Lung microvascular endothelial cell (primary cell): Measurements from ENCODE around the gene CHD9. TPM values are rescaled to one million over a fixed set of nuclear protein-coding genes. Genes with fewer than 3 reads are reported as not detected.
A peak's percentile ranks its signal among the peaks of the same experiment; 100 is the strongest.
"Not testable (repeated sequence)": the region's sequence is repeated elsewhere in the genome, so short reads cannot be mapped to it uniquely, and the experiment has no call there.

Experiments
- DNase-seq, 2 donors: peaks; one replicate each; pipeline versions ENCODE4 v3.0.0 to v3.0.0-alpha.2; 2010; ENCODE audit warnings: low read depth in 2 of 2
- total RNA-seq: library from RNA; depleted of rRNA; stranded (reverse); fragments of >200 nt; gene quantifications from 2 replicates; pipeline ENCODE4 v1.2.1, GENCODE V29; 2014

CHD9 gene
- total RNA-seq, 1 donor from 2014 or later, result 41.7 TPM

GRCh38 chr16:53261276-53261675, 206.5 kb downstream of the CHD9 start:
- no peak for DNase-seq

- DNase-seq, result no peak
Observed at GRCh38 chr16:53262645-53263044, 207.9 kb downstream of the CHD9 start.

GRCh38 chr16:53266156-53266555, 211.4 kb downstream of the CHD9 start:
- peak in 1 of 2 donors; percentile 3 for DNase-seq

- DNase-seq, result not testable (repeated sequence)
Observed at GRCh38 chr16:53278498-53278897, 223.7 kb downstream of the CHD9 start.

GRCh38 chr16:53281280-53281679, 226.5 kb downstream of the CHD9 start:
- DNase-seq, result no peak

GRCh38 chr16:53281859-53282258, 227.1 kb downstream of the CHD9 start:
- DNase-seq, result no peak

- no peak for DNase-seq
Observed at GRCh38 chr16:53282328-53282727, 227.5 kb downstream of the CHD9 start.

GRCh38 chr16:53282975-53283946, 228.5 kb downstream of the CHD9 start:
- peak; percentile 67 to 84 for DNase-seq

GRCh38 chr16:53285236-53285635, 230.4 kb downstream of the CHD9 start:
- no peak for DNase-seq

GRCh38 chr16:53290520-53290919, 235.7 kb downstream of the CHD9 start:
- no peak for DNase-seq

GRCh38 chr16:53291757-53292392, 237.1 kb downstream of the CHD9 start:
- DNase-seq, result no peak

GRCh38 chr16:53297477-53297876, 242.7 kb downstream of the CHD9 start:
- no peak for DNase-seq

GRCh38 chr16:53304334-53304733, 249.5 kb downstream of the CHD9 start:
- no peak for DNase-seq

GRCh38 chr16:53305743-53306142, 251.0 kb downstream of the CHD9 start:
- DNase-seq, result no peak

GRCh38 chr16:53309457-53309856, 254.7 kb downstream of the CHD9 start:
- DNase-seq, result no peak

- DNase-seq, result no peak
Observed at GRCh38 chr16:53320992-53321391, 266.2 kb downstream of the CHD9 start.

GRCh38 chr16:53323924-53324323, 269.1 kb downstream of the CHD9 start:
- no peak for DNase-seq

GRCh38 chr16:53330991-53331390, 276.2 kb downstream of the CHD9 start:
- not testable (repeated sequence) for DNase-seq

- DNase-seq, result no peak
Observed at GRCh38 chr16:53334581-53334980, 279.8 kb downstream of the CHD9 start.

GRCh38 chr16:53337294-53337693, 282.5 kb downstream of the CHD9 start:
- DNase-seq, result no peak

GRCh38 chr16:53341792-53342191, 287.0 kb downstream of the CHD9 start:
- no peak for DNase-seq

GRCh38 chr16:53355064-53355463, 300.3 kb downstream of the CHD9 start:
- DNase-seq, result no peak
